ENCODE results near the gene LDLRAD3. TPM values are rescaled to one million over a fixed set of nuclear protein-coding genes. Genes with fewer than 3 reads are reported as not detected.
"Not testable (repeated sequence)": the region's sequence is repeated elsewhere in the genome, so short reads cannot be mapped to it uniquely, and the experiment has no call there.

LDLRAD3 gene
- total RNA-seq, 2 experiments from 2014 or later, result 0.22 to 0.59 TPM

DNA sequence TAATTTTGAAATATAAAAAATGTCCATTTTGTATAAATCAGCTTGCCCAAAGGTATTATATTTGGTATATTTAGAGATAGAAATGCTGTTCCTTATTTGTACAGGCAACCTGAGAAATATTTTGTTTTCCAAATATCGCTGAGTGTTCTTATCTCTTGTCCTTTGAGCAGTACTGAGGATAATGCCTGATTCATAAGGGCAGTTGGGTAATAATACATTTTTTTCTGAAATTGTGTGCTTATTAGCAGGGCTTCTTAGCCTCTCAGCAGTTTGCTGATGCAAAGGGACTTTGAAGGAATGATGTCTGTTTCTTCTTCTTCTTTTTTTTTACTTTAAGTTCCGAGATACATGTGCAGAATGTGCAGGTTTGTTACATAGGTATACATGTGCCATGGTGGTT lies 69.1 kb downstream of the LDLRAD3 start:
- no peak for TF ChIP-seq CTCF (IDR thresholded peaks at IDR 0.05)
- H3K4me3 Mint-ChIP-seq, result no peak overlapping the region
- DNase-seq, result no peak
- ChIA-PET POLR2A (no interaction called here), CTCF (no interaction called here)
- H3K27ac Mint-ChIP-seq, result no peak overlapping the region
- ATAC-seq, result no peak
- intact Hi-C loops (cut with micrococcal nuclease), result no loop called here
- H3K27me3 Mint-ChIP-seq, result peaks cover 8% of the 10 kb centered on the region
- no peaks in the 10 kb centered on the region for H3K36me3 Mint-ChIP-seq (ENCODE audit: low read depth)
- H3K9me3 Mint-ChIP-seq, result no peaks in the 10 kb centered on the region
- no peaks in the 10 kb centered on the region for H3K4me1 Mint-ChIP-seq (ENCODE audit: low read depth)

GRCh38 chr11:36013446-36013845 lies 69.6 kb downstream of the LDLRAD3 start:
- H3K9me3 Mint-ChIP-seq; H3K27me3 Mint-ChIP-seq; DNase-seq; intact Hi-C loops (cut with micrococcal nuclease); H3K4me1 Mint-ChIP-seq (ENCODE audit: low read depth); POLR2A ChIA-PET; ATAC-seq; H3K27ac Mint-ChIP-seq; H3K4me3 Mint-ChIP-seq; H3K36me3 Mint-ChIP-seq (ENCODE audit: low read depth): not testable (repeated sequence)
- CTCF ChIA-PET, result interaction anchor here (0.8 kb wide), 1 partner anchor 480 kb away, joined by 3 read pairs; no protein-coding TSS in a partner anchor

GRCh38 chr11:36013950-36014897 lies 70.4 kb downstream of the LDLRAD3 start:
- CTCF ChIA-PET, result interaction anchor here (0.8 kb wide), 1 partner anchor 479 kb away, joined by 3 read pairs; no protein-coding TSS in a partner anchor
- DNase-seq, result no peak
- H3K4me3 Mint-ChIP-seq, result no peak overlapping the region
- H3K27ac Mint-ChIP-seq, result no peak overlapping the region
- no peak for ATAC-seq
- TF ChIP-seq CTCF (IDR thresholded peaks at IDR 0.05), result no peak
- POLR2A ChIA-PET, result no interaction called here
- no peaks in the 10 kb centered on the region for H3K9me3 Mint-ChIP-seq
- H3K4me1 Mint-ChIP-seq (ENCODE audit: low read depth), result no peaks in the 10 kb centered on the region
- peaks cover 2% of the 10 kb centered on the region for H3K27me3 Mint-ChIP-seq
- intact Hi-C loops (cut with micrococcal nuclease), result no loop called here
- H3K36me3 Mint-ChIP-seq (ENCODE audit: low read depth), result no peaks in the 10 kb centered on the region

DNA sequence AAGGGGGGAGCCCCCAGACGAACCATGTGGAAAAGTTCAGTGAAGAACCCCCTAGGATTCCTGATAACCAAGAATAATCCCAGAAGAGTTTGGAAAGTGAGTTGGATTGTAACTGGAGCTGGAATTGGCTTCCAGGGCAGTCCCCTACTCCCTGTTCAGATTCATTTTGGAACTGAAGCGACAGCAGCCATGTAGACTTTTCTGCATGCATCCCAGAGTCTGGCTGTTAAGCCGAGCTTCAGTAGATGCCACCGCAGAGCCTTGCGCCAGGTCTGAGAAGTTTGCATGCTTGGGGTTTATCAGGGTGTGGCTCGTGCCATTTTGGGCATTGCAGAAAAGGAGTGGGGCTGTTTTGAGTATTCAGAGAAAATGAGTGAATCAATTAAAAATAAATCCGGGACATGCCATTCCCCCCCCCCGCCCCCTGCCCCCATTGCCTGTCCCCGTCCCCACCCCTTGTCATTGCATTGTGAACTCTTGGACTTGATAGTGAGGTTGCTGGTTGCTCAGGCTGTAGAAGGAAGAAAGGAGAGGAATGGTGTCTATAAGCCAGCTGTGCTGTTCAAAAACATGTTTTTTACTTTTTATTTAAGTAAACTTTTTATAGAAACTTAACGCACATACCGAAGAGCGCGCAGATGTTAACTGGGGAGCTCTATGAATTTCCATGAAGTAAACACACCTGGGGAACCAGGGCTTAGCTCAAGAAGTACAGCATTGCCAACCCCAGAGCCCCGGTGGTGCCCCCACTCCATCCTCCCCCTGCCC lies 71.2 kb downstream of the LDLRAD3 start:
- no peaks in the 10 kb centered on the region for H3K27me3 Mint-ChIP-seq
- POLR2A ChIA-PET, result no interaction called here
- intact Hi-C loops (cut with micrococcal nuclease), result no loop called here

GRCh38 chr11:36015799-36016198 lies 71.9 kb downstream of the LDLRAD3 start:
- no peaks in the 10 kb centered on the region for H3K27me3 Mint-ChIP-seq
- no peak overlapping the region for H3K4me3 Mint-ChIP-seq
- TF ChIP-seq CTCF (IDR thresholded peaks at IDR 0.05), result no peak
- H3K36me3 Mint-ChIP-seq (ENCODE audit: low read depth), result no peaks in the 10 kb centered on the region
- H3K27ac Mint-ChIP-seq, result no peak overlapping the region
- H3K4me1 Mint-ChIP-seq (ENCODE audit: low read depth), result no peaks in the 10 kb centered on the region
- H3K9me3 Mint-ChIP-seq, result no peaks in the 10 kb centered on the region
- ChIA-PET CTCF (interaction anchor here (0.6 kb wide), 1 partner anchor 44 kb away, joined by 3 read pairs; no protein-coding TSS in a partner anchor), POLR2A (no interaction called here)
- intact Hi-C loops (cut with micrococcal nuclease), result no loop called here
- DNase-seq (no peak), ATAC-seq (no peak)

More for the DNA sequence above, 71.2 kb downstream of the LDLRAD3 start:
- Mint-ChIP-seq H3K36me3 (ENCODE audit: low read depth) (no peaks in the 10 kb centered on the region), H3K4me3 (no peak overlapping the region), H3K27ac (no peak overlapping the region), H3K4me1 (ENCODE audit: low read depth) (no peaks in the 10 kb centered on the region), H3K9me3 (no peaks in the 10 kb centered on the region)
- no peak for ATAC-seq
- CTCF ChIA-PET, result no interaction called here
- TF ChIP-seq CTCF (IDR thresholded peaks at IDR 0.05), result no peak
- DNase-seq, result no peak

Measured in activated CD8-positive, alpha-beta T cell treated with anti-CD3 and anti-CD28 coated beads for 36 hours (primary cell).